ENCODE results near the gene MIDN. TPM values are rescaled to one million over a fixed set of nuclear protein-coding genes. Genes with fewer than 3 reads are reported as not detected.
"Not testable (repeated sequence)": the region's sequence is repeated elsewhere in the genome, so short reads cannot be mapped to it uniquely, and the experiment has no call there.

Gene MIDN
- total RNA-seq, 2 donors from 2014 or later: 76.5 to 86.3 TPM

DNA sequence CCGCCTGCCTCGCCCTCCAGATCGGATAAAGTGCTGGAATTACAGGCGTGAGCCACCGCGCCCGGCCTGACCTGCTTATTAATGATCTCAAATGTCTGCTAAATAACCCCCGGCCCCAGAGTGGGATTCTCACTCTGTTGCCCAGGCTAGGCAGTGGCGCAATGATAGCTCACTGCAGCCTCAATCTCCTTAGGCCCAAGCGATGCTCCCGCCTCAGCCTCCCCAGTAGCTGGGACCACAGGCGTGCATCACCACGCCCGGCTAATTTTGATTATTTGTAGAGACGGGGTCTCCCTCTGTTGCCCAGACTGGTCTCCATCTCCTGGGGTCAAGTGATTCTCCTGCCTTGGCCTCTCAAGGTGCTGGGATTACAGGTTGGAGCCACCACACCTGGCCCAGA, 7.5 kb upstream of the MIDN start:
- no peak for DNase-seq (ENCODE audit: low spot score)
- intact Hi-C loops (cut with DNase I): no loop called here

DNA sequence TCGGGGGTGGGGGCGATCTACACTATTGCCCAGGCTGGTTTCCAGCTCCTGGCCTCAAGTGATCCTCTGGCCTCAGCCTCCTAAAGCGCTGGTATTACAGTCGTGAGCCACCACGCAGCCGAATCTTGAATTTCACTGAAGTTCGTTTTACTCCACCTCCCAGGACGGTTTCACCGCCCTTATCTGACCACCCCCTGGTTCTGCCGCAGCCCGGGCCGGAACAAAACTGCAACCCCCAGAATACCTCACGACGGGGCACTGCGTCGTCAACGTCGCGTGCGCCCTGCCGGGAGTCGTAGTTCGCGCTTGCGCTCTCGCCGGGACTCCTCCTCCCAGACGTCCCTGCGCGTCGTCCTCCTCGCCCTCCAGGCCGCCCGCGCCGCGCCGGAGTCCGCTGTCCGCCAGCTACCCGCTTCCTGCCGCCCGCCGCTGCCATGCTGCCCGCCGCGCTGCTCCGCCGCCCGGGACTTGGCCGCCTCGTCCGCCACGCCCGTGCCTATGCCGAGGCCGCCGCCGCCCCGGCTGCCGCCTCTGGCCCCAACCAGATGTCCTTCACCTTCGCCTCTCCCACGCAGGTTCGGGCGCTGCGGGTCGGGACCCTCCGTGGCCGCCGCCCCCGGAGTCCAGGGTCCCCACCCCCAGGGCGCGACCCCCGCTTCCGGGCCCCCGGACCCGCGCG, 6.8 kb upstream of the MIDN start, which contains the start of gene ATP5F1D:
TSS of gene ATP5F1D (plus strand) at position 335 of the 679 bp plus-strand sequence. CDS start at position 435, 100 bp downstream.
- DNase-seq (ENCODE audit: low spot score): peak; percentile 98
- intact Hi-C loops (cut with DNase I): no loop called here

DNA sequence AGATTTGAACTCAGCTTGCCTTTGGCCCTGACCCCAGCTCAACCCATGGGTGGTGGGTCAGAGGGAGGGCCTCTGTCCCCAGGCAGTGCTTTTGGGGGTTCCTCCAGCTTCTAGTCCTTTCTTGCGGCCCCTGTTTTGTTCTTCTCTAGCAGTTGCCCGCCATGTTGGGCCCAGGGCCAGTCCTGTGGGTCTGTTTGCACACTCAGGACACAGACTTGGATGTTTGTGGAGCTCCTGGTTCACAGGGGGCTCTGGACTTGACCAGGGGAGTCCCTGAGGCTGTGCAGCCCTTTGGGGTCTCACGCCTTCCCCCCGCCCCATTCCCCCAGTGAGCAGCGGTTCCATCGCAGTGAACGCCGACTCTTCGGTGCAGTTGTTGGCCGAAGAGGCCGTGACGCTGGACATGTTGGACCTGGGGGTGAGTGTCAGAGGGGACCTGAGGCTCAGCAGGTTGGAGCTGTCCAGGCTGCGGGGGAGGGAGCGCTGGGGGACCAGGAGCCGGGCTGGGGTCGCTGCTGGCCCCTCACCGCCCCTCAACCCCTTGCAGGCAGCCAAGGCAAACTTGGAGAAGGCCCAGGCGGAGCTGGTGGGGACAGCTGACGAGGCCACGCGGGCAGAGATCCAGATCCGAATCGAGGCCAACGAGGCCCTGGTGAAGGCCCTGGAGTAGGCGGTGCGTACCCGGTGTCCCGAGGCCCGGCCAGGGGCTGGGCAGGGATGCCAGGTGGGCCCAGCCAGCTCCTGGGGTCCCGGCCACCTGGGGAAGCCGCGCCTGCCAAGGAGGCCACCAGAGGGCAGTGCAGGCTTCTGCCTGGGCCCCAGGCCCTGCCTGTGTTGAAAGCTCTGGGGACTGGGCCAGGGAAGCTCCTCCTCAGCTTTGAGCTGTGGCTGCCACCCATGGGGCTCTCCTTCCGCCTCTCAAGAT, 4.4 kb upstream of the MIDN start:
- intact Hi-C loops (cut with DNase I): loop anchor here (1.0 to 2.0 kb wide), 2 partner anchors 23 kb away; no protein-coding TSS in a partner anchor
- peak; percentile 96 for DNase-seq (ENCODE audit: low spot score)

DNA sequence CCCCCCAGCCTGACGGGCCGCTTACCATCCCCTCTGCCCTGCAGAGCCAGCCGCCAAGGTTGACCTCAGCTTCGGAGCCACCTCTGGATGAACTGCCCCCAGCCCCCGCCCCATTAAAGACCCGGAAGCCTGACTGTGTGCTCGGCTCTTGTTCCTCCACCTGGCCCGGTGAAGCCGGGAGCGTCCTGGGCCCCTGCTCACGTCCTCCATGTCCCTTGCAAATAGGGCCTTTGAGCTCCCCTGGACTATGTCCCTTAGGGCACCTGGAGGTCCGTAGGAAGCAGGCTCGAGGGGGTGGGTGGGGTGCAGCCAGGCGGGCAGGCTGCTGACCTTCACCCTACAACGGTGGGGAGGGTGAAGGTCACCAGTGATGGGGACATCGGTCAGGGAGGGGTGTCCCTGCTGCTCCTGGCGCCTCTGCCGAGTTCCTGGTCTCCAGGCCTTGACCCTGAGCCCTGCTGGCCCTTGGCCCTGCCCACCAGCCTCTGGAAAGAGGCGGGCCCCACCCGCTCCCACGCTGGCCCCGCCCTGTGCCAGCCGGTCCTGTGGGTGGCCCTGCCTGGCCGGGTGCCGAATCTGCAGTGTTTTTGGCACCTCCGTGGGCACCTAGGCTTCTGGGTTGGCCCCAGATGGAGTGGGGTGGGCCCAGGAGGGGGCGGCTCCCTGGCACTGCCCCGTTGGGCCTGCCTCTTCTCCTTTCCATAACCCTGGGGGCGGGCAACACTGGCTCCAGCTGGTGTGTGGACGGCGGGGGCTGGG, 3.5 kb upstream of the MIDN start:
- intact Hi-C loops (cut with DNase I): loop anchor here (1.0 to 2.0 kb wide), 2 partner anchors 22 kb away; no protein-coding TSS in a partner anchor
- DNase-seq (ENCODE audit: low spot score): no peak

DNA sequence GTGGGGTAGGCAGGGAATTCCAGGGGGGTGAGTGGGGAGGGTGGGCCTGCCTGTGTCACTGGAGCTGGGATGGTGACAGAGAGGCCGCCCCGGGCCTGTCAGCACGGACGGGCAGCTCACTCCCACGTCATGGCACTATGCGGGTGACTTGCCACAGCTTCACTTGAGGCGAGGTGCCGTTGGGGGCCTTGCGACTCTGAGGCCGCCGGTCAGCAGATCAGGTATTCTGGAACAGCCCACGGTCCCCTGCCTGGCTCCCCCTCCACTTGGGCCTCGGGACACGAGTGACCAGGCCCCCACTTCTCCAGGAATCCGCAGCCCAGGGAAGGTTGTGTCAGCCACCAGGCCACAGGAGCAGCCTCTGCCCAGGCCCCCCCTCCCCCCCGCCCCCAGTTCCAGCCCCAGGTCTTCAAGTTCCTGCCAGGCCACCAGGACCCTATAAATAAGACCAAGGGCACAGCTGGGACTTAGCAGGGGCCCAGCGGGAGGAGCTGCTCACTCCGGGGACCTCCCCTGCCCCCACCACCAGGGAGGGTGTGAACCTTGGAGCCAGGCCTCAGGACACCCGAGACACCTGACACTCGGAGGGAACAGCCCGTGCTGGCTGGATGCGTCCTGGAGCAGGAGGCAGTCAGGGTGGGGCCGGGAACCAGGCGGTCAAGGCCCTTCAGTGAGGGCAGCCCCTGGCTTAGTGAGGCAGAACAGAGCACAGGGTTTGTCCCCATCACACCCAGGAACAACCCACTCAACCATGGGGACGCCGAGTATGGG, 2.7 kb upstream of the MIDN start:
- intact Hi-C loops (cut with DNase I): loop anchor here in 1 of 2 donors (2.0 kb wide), 1 partner anchor 21 kb away; no protein-coding TSS in a partner anchor
- DNase-seq (ENCODE audit: low spot score): no peak

DNA sequence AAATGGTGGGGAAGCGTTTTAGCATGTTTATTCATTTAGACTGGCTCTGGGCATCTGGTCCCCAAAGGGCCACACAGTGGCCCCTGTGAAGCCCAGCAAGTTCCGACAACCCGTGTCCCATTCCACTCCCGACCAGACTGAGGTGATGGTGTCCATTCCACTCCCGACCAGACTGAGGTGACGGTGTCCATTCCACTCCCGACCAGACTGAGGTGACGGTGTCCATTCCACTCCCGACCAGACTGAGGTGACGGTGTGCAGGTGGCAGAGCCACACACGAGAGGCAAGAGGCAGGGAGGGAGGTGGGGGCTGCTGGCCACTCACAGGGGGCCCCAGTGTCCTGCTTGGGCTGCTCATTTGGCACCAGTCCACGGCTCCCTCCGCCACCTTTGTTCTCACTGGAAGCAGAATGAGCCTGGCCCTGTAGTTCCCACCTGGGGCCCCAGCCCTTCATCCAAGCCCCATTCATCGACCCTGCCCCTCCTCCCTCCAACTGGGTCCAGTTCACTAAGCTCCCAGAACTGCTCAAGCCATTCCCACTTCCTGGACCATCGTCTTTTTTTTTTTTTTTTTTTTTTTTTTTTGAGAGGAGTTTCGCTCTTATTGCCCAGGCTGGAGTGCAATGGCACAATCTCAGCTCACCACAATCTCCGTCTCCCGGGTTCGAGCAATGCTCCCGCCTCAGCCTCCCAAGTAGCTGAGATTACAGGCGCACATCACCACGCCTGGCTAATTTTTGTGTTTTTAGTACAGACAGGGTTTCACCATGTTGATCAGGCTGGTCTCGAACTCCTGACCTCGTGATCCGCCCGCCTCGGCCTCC, 1.9 kb upstream of the MIDN start:
- intact Hi-C loops (cut with DNase I); DNase-seq (ENCODE audit: low spot score): not testable (repeated sequence)

DNA sequence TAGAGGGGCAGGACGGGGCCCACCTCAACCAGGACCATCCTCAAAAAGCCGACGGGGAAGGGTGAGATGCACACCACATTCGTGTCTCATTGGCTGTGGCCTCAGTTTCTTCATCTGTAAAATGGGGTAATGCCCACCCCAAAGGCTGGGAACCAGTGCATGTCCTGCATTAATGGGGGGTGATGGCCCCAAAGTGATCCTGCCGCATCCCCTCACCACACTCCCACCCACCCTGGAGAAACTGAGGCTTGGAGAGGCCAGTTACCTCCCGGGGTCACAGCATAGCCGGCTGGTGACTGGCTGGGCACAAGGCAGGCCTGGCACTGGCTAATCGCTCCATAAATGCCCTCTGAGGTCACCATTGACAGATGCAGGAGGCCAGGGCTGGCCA, 640 bp upstream of the MIDN start:
- no peak for DNase-seq (ENCODE audit: low spot score)
- intact Hi-C loops (cut with DNase I): no loop called here

DNA sequence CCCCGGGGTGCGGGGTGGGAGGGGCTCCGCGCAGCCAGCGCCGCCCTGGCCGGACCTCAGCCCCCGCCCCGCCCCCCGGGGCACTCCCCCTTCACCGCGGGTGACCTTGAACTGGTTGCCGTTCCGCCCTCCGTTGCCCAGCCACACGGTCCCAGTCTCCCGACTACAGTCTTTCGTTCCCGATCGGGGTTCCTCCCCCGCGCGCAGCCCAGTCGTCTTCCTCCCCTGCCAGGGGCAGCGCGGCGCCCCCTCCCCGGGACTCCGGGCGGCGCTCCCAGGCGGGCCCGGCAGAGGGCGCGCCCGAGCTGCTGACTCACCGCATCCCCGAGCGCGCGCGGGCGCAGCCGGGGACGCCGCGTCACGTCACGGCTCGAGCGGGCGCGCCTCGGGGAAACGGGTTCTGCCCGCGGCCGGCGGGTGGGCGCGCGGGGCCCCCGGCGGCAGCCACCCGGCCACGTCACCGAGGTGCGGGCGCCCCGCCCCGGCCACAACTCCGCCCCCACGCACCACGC, 459 bp downstream of the MIDN start:
- peak; percentile 96 for DNase-seq (ENCODE audit: low spot score)
- intact Hi-C loops (cut with DNase I): no loop called here

DNA sequence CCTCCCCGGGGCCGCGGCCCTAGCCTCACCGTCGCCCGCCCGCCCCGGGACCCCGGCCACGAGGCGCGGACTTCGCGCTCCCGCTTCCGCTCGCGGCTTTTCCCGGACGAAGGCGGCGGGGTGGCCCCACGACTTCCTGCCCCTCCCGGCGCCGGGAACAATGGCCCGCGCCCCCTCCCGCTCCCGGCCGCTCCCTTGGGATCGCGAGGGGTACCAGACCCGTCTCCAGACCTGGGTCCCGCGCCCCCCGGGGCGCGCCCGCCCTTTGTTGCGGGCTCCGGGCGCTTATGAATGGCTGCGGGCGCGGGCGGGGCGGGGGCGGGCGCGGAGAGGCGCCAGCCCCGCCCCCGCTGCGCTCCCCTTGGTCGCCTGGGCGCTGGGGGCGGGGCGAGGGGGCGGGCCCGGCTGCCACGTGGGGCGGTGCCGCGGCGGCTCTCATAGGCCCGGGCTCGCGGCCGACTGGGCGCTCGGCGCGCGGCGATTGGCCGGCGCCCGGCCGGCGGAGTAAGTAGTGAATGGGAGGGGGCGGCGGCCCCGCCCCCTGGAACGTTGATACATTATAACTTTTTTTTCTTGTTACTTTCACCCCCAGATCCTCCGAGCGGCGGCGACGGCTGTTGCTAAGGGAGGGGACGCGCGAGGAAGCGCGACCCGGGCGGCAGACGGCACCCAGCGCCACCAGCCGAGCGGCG, 1.1 kb downstream of the MIDN start:
- peak; percentile 98 for DNase-seq (ENCODE audit: low spot score)
- intact Hi-C loops (cut with DNase I): no loop called here

DNA sequence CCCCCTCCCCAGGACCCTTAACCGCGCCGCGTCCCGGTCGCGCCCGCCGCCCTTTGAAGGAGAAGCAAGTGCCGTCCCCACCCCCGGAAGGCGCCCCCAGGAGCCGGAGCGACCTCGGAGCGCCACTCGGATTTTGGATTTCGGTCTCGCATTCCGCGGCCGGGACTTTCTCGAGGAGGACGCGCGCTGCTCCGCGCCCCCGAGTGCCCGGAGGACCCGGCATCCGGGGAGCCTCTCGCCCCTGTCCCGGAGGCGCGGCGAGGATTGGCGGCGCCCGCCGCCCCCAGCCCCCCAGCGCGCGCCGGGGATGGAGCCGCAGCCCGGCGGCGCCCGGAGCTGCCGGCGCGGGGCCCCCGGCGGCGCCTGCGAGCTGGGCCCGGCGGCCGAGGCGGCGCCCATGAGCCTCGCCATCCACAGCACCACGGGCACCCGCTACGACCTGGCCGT, 1.6 kb downstream of the MIDN start:
- intact Hi-C loops (cut with DNase I): no loop called here
- no peak for DNase-seq (ENCODE audit: low spot score)

DNA sequence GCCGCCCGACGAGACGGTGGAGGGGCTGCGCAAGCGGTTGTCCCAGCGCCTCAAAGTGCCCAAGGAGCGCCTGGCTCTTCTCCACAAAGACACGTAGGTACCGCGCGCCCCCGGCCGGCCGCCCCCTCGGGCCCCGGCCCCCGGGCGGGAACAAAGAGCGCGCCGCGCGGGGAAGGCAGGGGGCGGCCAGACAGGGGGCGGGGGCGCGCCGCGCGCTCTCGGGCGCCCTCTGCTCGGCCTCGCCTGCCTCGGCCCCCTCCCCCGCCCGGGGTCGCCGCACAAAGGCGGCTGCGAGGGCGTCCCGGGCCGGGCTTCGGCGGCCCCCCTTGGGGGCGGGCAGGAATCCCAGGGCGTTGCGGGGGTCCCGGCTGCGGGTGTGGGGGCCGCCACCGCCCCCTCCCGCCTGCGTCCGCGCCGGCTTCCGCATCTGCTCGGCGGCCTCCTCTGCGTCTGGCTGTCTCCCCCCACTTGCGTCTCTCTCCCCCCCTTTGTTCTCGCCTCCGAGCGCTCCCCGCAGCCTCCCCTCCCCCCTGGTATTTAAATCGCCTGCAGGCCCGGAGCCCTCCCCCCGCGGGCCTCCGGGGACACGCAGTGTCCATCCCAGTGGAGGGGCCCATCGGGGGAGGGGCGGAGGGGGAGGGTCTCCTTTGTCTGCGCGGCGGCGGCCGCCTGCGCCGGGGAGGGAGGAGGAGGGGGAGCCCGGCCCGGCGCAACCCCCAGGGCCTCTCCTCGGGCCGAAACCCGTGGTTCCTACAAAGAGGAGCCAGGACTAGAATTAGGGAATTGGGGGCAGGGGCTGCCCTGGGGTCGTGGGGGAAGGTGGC, 2.3 kb downstream of the MIDN start:
- DNase-seq (ENCODE audit: low spot score): peak; percentile 89
- intact Hi-C loops (cut with DNase I): no loop called here

DNA sequence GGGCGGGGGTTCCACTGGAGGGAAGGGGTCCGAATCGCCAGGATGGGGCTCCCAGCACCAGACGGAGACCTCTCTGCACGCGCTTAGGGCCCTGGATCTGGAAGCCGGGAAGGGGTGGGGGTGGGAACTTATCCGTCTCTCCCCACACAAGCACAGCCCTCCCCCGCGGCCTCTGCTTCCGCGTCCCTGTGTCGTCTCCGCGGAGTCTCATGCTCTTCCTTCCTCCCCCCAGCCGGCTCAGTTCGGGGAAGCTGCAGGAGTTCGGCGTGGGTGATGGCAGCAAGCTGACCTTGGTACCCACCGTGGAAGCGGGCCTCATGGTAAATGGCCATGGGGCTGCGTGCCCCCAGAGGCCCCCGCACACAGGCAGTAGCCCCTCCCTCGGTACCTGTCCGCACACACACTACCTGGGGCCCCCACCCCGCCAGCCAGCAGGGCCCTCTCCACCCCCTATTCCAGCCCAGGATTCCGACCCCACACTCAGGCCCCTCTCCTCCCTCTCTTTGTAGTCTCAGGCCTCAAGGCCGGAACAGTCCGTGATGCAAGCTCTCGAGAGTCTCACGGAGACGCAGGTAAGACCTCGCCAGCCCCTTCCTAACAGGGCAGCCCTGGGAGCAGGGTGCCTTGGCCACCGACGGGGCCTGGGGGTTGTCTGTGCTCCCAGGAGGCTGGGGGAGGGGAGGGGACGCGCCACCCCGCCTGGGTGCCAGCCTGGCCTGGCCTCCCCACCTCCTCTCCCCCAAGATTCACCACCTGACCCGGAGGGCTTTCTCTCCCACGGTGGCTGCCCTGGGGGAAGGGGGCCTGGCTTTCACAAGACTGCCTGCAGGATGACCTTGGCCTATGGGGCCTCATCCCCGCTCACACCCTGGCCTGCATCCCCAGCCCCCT, 3.2 kb downstream of the MIDN start:
- intact Hi-C loops (cut with DNase I): no loop called here

DNA sequence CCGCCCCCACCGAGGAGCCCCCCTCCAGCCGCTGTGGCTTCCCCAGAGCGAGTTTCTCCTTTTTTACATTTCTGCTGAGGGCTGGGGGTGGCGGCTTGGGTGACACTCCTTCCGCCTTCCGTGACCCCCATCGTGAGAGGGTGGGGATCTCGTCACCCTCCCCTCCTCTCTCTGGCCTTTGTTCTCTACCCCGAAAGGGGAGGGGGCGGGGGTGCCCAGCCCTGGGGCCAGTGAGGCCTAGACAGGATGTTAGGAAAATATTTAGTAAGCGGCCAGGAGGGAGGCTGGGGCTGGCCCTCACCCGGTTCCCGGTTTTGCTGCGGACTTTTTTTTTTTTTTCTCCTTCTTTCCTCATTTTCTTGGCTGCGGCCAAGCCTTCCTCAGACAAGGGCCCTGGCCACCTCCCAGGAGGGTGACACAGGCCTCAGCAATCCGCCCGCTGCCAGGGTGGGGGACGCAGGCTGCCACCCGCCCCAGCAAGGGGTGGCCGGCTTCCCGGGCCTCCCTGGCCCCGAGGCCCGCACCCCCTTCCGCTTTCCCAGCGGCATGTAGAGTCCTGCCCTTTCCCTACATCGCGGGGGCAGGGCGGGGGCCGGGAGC, 3.9 kb downstream of the MIDN start:
- peak; percentile 98 for DNase-seq (ENCODE audit: low spot score)
- intact Hi-C loops (cut with DNase I): no loop called here

More for the DNA sequence above, 3.2 kb downstream of the MIDN start:
- peak; percentile 93 for DNase-seq (ENCODE audit: low spot score)

DNA sequence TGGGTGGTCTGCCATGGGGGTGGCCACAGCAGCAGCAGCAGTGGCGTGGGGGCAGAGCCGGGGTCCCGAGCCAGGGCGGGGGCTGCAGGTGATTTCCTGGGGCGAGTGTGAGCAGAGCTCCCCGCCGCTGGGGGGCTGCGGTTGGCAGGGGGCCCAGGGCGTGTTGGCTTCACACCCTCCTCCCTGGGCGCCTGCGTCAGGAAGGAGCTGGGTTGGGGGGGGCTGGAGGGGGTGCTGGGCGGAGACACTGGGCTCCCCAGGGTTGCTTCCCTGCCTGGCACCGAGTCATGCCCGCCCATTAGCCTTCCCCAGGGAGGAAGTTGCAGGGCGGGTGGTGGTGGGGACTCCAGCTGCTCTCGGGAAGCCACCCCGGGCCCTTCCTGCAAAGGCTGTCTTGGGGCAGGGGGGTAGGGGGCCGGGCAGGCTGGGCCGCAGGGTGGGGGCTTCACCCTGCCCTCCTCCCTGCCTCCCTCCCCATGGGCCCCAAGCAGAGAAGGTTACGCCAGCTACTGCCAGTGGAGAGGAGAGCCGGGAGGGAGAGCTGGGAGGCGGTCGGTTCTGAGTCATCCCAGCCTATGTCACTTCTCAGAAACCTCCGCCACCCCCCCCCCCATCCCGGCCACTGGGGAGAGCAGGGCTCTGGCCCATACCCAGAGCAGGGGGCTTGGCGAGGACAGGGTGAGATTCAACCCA, 4.6 kb downstream of the MIDN start:
- peak; percentile 98 for DNase-seq (ENCODE audit: low spot score)

More for the DNA sequence above, 4.6 kb downstream of the MIDN start:
- intact Hi-C loops (cut with DNase I): no loop called here

Measured in posterior vena cava (tissue), 2 donors.